K562 (cell line): ENCODE measurements around the gene ZNF629. TPM values are rescaled to one million over a fixed set of nuclear protein-coding genes. Genes with fewer than 3 reads are reported as not detected.
A peak's percentile ranks its signal among the peaks of the same experiment; 100 is the strongest.

Experiments used
- CREB3L1 ChIP-seq: fragments of 450-650 bp; IDR thresholded peaks from 2 replicates; pipeline ENCODE4 v1.6.1; 2014; ENCODE audit warnings: low read depth, mild to moderate bottlenecking, moderate library complexity, borderline replicate concordance
- EP400 ChIP-seq: fragments of 450-650 bp; IDR thresholded peaks from 2 replicates; pipeline ENCODE4 v1.6.1; 2017; ENCODE audit warnings: antibody characterized with exemption, mild to moderate bottlenecking, moderate library complexity
- HES1 ChIP-seq: fragments of 450-650 bp; IDR thresholded peaks from 2 replicates; pipeline ENCODE4 v1.6.1; 2016; ENCODE audit warnings: low read depth, mild to moderate bottlenecking, moderate library complexity
- MCM5 ChIP-seq: fragments of 450-650 bp; IDR thresholded peaks from 2 replicates; pipeline ENCODE4 v1.6.1; 2016; ENCODE audit warnings: low read depth
- NCOA6 ChIP-seq: fragments of 450-650 bp; IDR thresholded peaks from 2 replicates; pipeline ENCODE4 v1.6.1; 2017; ENCODE audit warnings: mild to moderate bottlenecking
- SMAD2 ChIP-seq: fragments of 150-350 bp; IDR thresholded peaks from 2 replicates; pipeline ENCODE4 v1.6.1; 2014; ENCODE audit warnings: low read depth, mild to moderate bottlenecking, low read length
- TCF15 ChIP-seq: fragments of 250-450 bp; sonication (Bioruptor Pico); IDR thresholded peaks from 2 replicates; pipeline ENCODE4 v1.8.0; 2022; ENCODE audit warnings: moderate library complexity, mild to moderate bottlenecking, inconsistent platforms
- ZFX ChIP-seq: sonication (generic); formaldehyde crosslinking; IDR thresholded peaks from 2 replicates; pipeline ENCODE4 v1.8.0; 2022; ENCODE audit warnings: mild to moderate bottlenecking, missing genetic modification reagents, moderate library complexity
- ZNF175 ChIP-seq: fragments of 200-800 bp; sonication (Bioruptor generic); IDR thresholded peaks from 2 replicates; pipeline ENCODE4 v1.6.1; 2016; ENCODE audit warnings: low read depth, mild to moderate bottlenecking, missing genetic modification characterization, missing compliant biosample characterization
- ZNF324 ChIP-seq: fragments of 250-450 bp; sonication (Bioruptor Pico); IDR thresholded peaks from 2 replicates; pipeline ENCODE4 v1.4.0; 2020; ENCODE audit warnings: mild to moderate bottlenecking
- ZNF407 ChIP-seq: fragments of 450-650 bp; IDR thresholded peaks from 2 replicates; pipeline ENCODE4 v1.6.1; 2016; ENCODE audit warnings: low read depth
- ZNF518B ChIP-seq: fragments of 250-450 bp; sonication (Bioruptor Pico); IDR thresholded peaks from 2 replicates; pipeline ENCODE4 v1.5.0; 2021; ENCODE audit warnings: mild to moderate bottlenecking, moderate library complexity
- ZNF785 ChIP-seq: fragments of 250-450 bp; sonication (Bioruptor Pico); IDR thresholded peaks from 2 replicates; pipeline ENCODE4 v1.4.0; 2020; ENCODE audit warnings: mild to moderate bottlenecking
- polyA plus RNA-seq, 8 experiments: library from polyadenylated mRNA; depleted of rRNA in 4 of 8; stranded (reverse) in 5 of 8; unstranded in 3 of 8; fragments of >200 nt; fragmentation: Nextera tagmentation in 2 of 8; fragmentation: Illumina TruSeq in 1 of 8; extraction: Ambion mirVana in 2 of 8; extraction: Trizol in 1 of 8; gene quantifications; 2 replicates each; pipeline versions ENCODE4 v1.2.1 to v1.2.3, GENCODE V29; 2011 to 2014; ENCODE audit warnings: inconsistent platforms in 1 of 8, missing spikeins in 1 of 8
- total RNA-seq, 7 experiments: library from RNA; depleted of rRNA in 6 of 7; stranded (reverse); fragments of >200 nt in 6 of 7; fragmentation: Illumina TruSeq in 2 of 7; extraction: Trizol in 2 of 7; gene quantifications; 2 replicates each; pipeline versions ENCODE4 v1.2.1 to v1.2.3, GENCODE V29; 2011 to 2021; ENCODE audit warnings: low replicate concordance in 1 of 7

Gene ZNF629
- total and polyA plus RNA-seq, 9 of the 15 experiments (the other 6 are each of a cell fraction or from before 2014, with no cell fraction given) = 0.44 to 18.8 (median 7.4) TPM

- peak; percentile 61; the same call in 1 of the 2 replicates for TF ChIP-seq CREB3L1
- no peak for TF ChIP-seq ZNF324 (CRISPR knock-in tag)
- no peak for TF ChIP-seq SMAD2
- no peak for TF ChIP-seq NCOA6
- TF ChIP-seq ZNF785 (CRISPR knock-in tag) = no peak
- no peak for TF ChIP-seq TCF15 (CRISPR knock-in tag)
- TF ChIP-seq ZNF518B = no peak
- TF ChIP-seq HES1 = no peak
- no peak for TF ChIP-seq ZNF175 (CRISPR knock-in tag)
- TF ChIP-seq ZNF407 = no peak
- peak; percentile 73 for TF ChIP-seq ZFX (CRISPR knock-in tag)
- TF ChIP-seq MCM5 = no peak
- peak; percentile 86 for TF ChIP-seq EP400
These were observed 39.0 kb downstream of the ZNF629 start, which contains the start of gene PHKG2 (continued) for GRCh38 chr16:30747799-30748633.
